ENCODE data around the gene RBMXL3.

GRCh38 chrX:115237056-115237455 is 47.8 kb downstream of the RBMXL3 start:
- TF ChIP-seq POLR2AphosphoS5 (IDR thresholded peaks at IDR 0.05) (no peak), POLR2A (IDR thresholded peaks at IDR 0.05) (no peak)
- TF ChIP-seq, protein P1, sequence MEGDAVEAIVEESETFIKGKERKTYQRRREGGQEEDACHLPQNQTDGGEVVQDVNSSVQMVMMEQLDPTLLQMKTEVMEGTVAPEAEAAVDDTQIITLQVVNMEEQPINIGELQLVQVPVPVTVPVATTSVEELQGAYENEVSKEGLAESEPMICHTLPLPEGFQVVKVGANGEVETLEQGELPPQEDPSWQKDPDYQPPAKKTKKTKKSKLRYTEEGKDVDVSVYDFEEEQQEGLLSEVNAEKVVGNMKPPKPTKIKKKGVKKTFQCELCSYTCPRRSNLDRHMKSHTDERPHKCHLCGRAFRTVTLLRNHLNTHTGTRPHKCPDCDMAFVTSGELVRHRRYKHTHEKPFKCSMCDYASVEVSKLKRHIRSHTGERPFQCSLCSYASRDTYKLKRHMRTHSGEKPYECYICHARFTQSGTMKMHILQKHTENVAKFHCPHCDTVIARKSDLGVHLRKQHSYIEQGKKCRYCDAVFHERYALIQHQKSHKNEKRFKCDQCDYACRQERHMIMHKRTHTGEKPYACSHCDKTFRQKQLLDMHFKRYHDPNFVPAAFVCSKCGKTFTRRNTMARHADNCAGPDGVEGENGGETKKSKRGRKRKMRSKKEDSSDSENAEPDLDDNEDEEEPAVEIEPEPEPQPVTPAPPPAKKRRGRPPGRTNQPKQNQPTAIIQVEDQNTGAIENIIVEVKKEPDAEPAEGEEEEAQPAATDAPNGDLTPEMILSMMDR (IDR thresholded peaks at IDR 0.05 in 8 of 11, conservative IDR thresholded peaks at IDR 0.05 in 3 of 11): no peak
